Activated effector memory CD4-positive, alpha-beta T cell treated with anti-CD3 and anti-CD28 coated beads, Interleukin-2, amount 50 U/mL, for 16 hours (primary cell): ENCODE results near the gene STAP2.

ENCODE experiments used
- DNase-seq: peaks from one replicate; pipeline ENCODE4 v3.0.0-alpha.2; 2020

The STAP2 gene

GRCh38 chr19:4370418-4371041 is 31.9 kb upstream of the STAP2 start:
- no peak for DNase-seq

GRCh38 chr19:4369888-4370260 is 31.2 kb upstream of the STAP2 start:
- DNase-seq = peak; percentile 92

GRCh38 chr19:4369109-4369887 is 30.7 kb upstream of the STAP2 start:
- DNase-seq = peak; percentile 88

- no peak for DNase-seq
Observed at GRCh38 chr19:4368128-4368820, 29.6 kb upstream of the STAP2 start.

GRCh38 chr19:4367781-4368127 is 29.1 kb upstream of the STAP2 start:
- no peak for DNase-seq

GRCh38 chr19:4367336-4367723 is 28.7 kb upstream of the STAP2 start:
- no peak for DNase-seq

GRCh38 chr19:4366666-4367335 is 28.2 kb upstream of the STAP2 start:
- no peak for DNase-seq

- DNase-seq = no peak
Observed at GRCh38 chr19:4365791-4366665, 27.4 kb upstream of the STAP2 start.

- no peak for DNase-seq
Observed at GRCh38 chr19:4365341-4365740, 26.7 kb upstream of the STAP2 start.

GRCh38 chr19:4363571-4364304 is 25.1 kb upstream of the STAP2 start:
- no peak for DNase-seq

- DNase-seq = no peak
Observed at GRCh38 chr19:4362831-4363545, 24.4 kb upstream of the STAP2 start.

- DNase-seq = no peak
Observed at GRCh38 chr19:4362101-4362828, 23.6 kb upstream of the STAP2 start.

GRCh38 chr19:4361152-4362046 is 22.8 kb upstream of the STAP2 start:
- DNase-seq = no peak

GRCh38 chr19:4360641-4361151 is 22.1 kb upstream of the STAP2 start:
- DNase-seq = no peak

GRCh38 chr19:4360081-4360569 is 21.5 kb upstream of the STAP2 start:
- DNase-seq = no peak

GRCh38 chr19:4359627-4360000 is 21.0 kb upstream of the STAP2 start:
- no peak for DNase-seq

- DNase-seq = no peak
Observed at GRCh38 chr19:4358709-4359626, 20.3 kb upstream of the STAP2 start.

GRCh38 chr19:4357921-4358326 is 19.3 kb upstream of the STAP2 start:
- no peak for DNase-seq
